Activated CD8-positive, alpha-beta memory T cell treated with anti-CD3 and anti-CD28 coated beads for 1 hour (primary cell): ENCODE results near the gene RNF44.

Source experiments
- DNase-seq, 2 donors: peaks; one replicate each; pipeline ENCODE4 v3.0.0-alpha.2; 2020; ENCODE audit warnings: low read depth in 1 of 2; ENCODE audit errors: extremely low read depth in 1 of 2

The RNF44 gene

GRCh38 chr5:176535664-176536131 is 1.5 kb downstream of the RNF44 start:
- DNase-seq: no peak

- no peak for DNase-seq
Measured at GRCh38 chr5:176535101-176535663, 2.0 kb downstream of the RNF44 start.

GRCh38 chr5:176534640-176535039 is 2.6 kb downstream of the RNF44 start:
- no peak for DNase-seq

GRCh38 chr5:176533894-176534611 is 3.1 kb downstream of the RNF44 start:
- DNase-seq: no peak

- no peak for DNase-seq
Measured at GRCh38 chr5:176533390-176533789, 3.8 kb downstream of the RNF44 start.

- no peak for DNase-seq
Measured at GRCh38 chr5:176532795-176533194, 4.4 kb downstream of the RNF44 start.

GRCh38 chr5:176531902-176532493 is 5.2 kb downstream of the RNF44 start:
- DNase-seq: no peak

- no peak for DNase-seq
Measured at GRCh38 chr5:176530983-176531901, 6.0 kb downstream of the RNF44 start.

- no peak for DNase-seq
Measured at GRCh38 chr5:176530393-176530982, 6.7 kb downstream of the RNF44 start.

GRCh38 chr5:176529741-176530141 is 7.5 kb downstream of the RNF44 start:
- no peak for DNase-seq

- DNase-seq: no peak
Measured at GRCh38 chr5:176529116-176529740, 8.0 kb downstream of the RNF44 start.

- no peak for DNase-seq
Measured at GRCh38 chr5:176528761-176529115, 8.5 kb downstream of the RNF44 start.

- no peak for DNase-seq
Measured at GRCh38 chr5:176528301-176528700, 8.9 kb downstream of the RNF44 start.

- no peak for DNase-seq
Measured at GRCh38 chr5:176527246-176528222, 9.7 kb downstream of the RNF44 start.

- no peak for DNase-seq
Measured at GRCh38 chr5:176526462-176526861, 10.7 kb downstream of the RNF44 start.

- DNase-seq: no peak
Measured at GRCh38 chr5:176525677-176526076, 11.5 kb downstream of the RNF44 start.

- DNase-seq: no peak
Measured at GRCh38 chr5:176524987-176525386, 12.2 kb downstream of the RNF44 start.

- no peak for DNase-seq
Measured at GRCh38 chr5:176524138-176524537, 13.1 kb downstream of the RNF44 start.

- DNase-seq: no peak
Measured at GRCh38 chr5:176521699-176522263, 15.4 kb downstream of the RNF44 start.
